ENCODE results near the gene GJB3. TPM values are rescaled to one million over a fixed set of nuclear protein-coding genes. Genes with fewer than 3 reads are reported as not detected.

GJB3 gene
- polyA plus RNA-seq, 3 donors, result not detected

DNA sequence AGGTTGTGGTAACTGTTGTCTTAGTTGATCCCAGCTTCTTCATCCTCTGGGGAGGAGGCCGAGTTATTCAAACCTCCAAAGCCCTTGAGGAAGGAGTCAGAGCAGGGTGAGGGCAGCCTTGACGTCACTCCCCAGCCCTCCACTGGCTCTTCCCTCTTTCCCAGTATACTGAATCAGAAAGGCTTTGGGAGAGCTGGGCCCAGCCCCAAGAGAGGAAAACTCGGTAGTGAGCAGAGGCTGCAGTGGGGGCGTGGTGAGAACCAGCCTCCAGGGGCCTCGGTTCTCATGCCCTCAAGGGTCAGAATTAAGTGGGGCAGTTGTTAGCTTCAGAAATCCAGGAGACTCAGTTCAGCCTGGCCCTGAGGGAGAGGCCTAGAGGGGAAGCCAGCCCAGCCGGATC, 10.0 kb downstream of the GJB3 start:
- no peaks in the 10 kb centered on the region for H3K4me1 ChIP-seq (ENCODE audit: control insufficient read depth in 1 of 2, insufficient read depth in 2 of 2, low read length in 2 of 2)
- Mint-ChIP-seq H3K27ac (no peak overlapping the region), H3K4me1 (no peaks in the 10 kb centered on the region), H3K9me3 (peaks cover 0 to 10% (median 8%) of the 10 kb centered on the region in 7 donors), H3K4me3 (no peak overlapping the region), H3K36me3 (no peaks in the 10 kb centered on the region), H3K27me3 (ENCODE audit: low read depth in 3 of 3) (peaks cover 24 to 36% (median 28%) of the 10 kb centered on the region in 3 donors)
- no peak overlapping the region for H3K4me3 ChIP-seq (replicated peaks in 1 of 3; ENCODE audit: low read depth in 2 of 3, low read length in 3 of 3)
- intact Hi-C loops (cut with micrococcal nuclease), result no loop called here
- no peak overlapping the region for H2AFZ ChIP-seq (ENCODE audit: insufficient read depth, low read depth, low read length, poor library complexity, severe bottlenecking)
- no peaks in the 10 kb centered on the region for H3K9me3 ChIP-seq (replicated peaks in 1 of 2; ENCODE audit: control insufficient read depth in 1 of 2, insufficient read depth in 1 of 2, low read length in 2 of 2)
- no peaks in the 10 kb centered on the region for H4K20me1 ChIP-seq (ENCODE audit: insufficient read depth, low read length)
- H3K27me3 ChIP-seq (ENCODE audit: control insufficient read depth in 2 of 2, insufficient read depth in 2 of 2, low read length in 2 of 2), result peaks cover 8 to 22% of the 10 kb centered on the region in 2 donors
- TF ChIP-seq, protein P1, sequence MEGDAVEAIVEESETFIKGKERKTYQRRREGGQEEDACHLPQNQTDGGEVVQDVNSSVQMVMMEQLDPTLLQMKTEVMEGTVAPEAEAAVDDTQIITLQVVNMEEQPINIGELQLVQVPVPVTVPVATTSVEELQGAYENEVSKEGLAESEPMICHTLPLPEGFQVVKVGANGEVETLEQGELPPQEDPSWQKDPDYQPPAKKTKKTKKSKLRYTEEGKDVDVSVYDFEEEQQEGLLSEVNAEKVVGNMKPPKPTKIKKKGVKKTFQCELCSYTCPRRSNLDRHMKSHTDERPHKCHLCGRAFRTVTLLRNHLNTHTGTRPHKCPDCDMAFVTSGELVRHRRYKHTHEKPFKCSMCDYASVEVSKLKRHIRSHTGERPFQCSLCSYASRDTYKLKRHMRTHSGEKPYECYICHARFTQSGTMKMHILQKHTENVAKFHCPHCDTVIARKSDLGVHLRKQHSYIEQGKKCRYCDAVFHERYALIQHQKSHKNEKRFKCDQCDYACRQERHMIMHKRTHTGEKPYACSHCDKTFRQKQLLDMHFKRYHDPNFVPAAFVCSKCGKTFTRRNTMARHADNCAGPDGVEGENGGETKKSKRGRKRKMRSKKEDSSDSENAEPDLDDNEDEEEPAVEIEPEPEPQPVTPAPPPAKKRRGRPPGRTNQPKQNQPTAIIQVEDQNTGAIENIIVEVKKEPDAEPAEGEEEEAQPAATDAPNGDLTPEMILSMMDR (IDR thresholded peaks at IDR 0.05), result no peak
- WGBS (ENCODE audit: insufficient coverage), result 94% methylated on average over 5 of the region's 6 CpGs
- no peak overlapping the region for H3K9ac ChIP-seq (ENCODE audit: insufficient read depth, low read length, poor library complexity, severe bottlenecking)
- H3K4me2 ChIP-seq (replicated peaks; ENCODE audit: extremely low read depth, low read length, poor library complexity, severe bottlenecking), result no peak overlapping the region
- no peak for DNase-seq
- H3K36me3 ChIP-seq (replicated peaks in 1 of 2; ENCODE audit: control insufficient read depth in 1 of 2, insufficient read depth in 2 of 2, low read length in 2 of 2), result no peaks in the 10 kb centered on the region
- no peak overlapping the region for H3K27ac ChIP-seq (ENCODE audit: low read depth in 1 of 2, low read length in 2 of 2)
- H3K79me2 ChIP-seq (ENCODE audit: insufficient read depth, low read length), result no peaks in the 10 kb centered on the region

DNA sequence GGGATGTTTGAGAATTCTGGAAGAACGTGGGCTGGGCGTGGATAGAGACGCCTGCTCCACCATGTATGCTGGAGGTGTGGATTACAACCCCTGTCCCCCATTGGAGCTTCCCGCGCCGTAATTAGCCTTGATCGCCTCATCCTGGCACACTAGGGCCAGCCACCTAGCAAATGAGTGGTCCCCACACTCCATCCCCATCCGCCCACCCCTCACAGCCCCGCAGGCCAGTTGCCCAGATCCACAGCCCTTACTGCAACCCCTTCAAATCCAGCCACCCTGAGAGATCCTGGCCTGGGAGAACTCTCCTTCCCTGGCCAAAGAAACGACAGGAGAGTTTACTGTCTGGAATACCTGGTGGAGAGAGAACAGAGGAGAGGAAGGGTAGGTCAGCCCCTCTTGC, 11.4 kb downstream of the GJB3 start:
- H3K27ac Mint-ChIP-seq, result no peak overlapping the region
- H3K9me3 Mint-ChIP-seq, result peaks cover 0 to 10% (median 8%) of the 10 kb centered on the region in 7 donors
- H3K36me3 Mint-ChIP-seq, result no peaks in the 10 kb centered on the region

More for the DNA sequence above, 11.4 kb downstream of the GJB3 start:
- TF ChIP-seq, protein P1 (IDR thresholded peaks at IDR 0.05), result no peak
- DNase-seq, result no peak
- Histone ChIP-seq H3K4me3 (replicated peaks in 1 of 3; ENCODE audit: low read depth in 2 of 3, low read length in 3 of 3) (no peak overlapping the region), H3K27ac (ENCODE audit: low read depth in 1 of 2, low read length in 2 of 2) (no peak overlapping the region), H3K36me3 (replicated peaks in 1 of 2; ENCODE audit: control insufficient read depth in 1 of 2, insufficient read depth in 2 of 2, low read length in 2 of 2) (no peaks in the 10 kb centered on the region), H3K4me1 (ENCODE audit: control insufficient read depth in 1 of 2, insufficient read depth in 2 of 2, low read length in 2 of 2) (no peaks in the 10 kb centered on the region), H3K9me3 (replicated peaks in 1 of 2; ENCODE audit: control insufficient read depth in 1 of 2, insufficient read depth in 1 of 2, low read length in 2 of 2) (no peaks in the 10 kb centered on the region), H3K79me2 (ENCODE audit: insufficient read depth, low read length) (no peaks in the 10 kb centered on the region), H4K20me1 (ENCODE audit: insufficient read depth, low read length) (no peaks in the 10 kb centered on the region), H3K4me2 (replicated peaks; ENCODE audit: extremely low read depth, low read length, poor library complexity, severe bottlenecking) (no peak overlapping the region), H3K9ac (ENCODE audit: insufficient read depth, low read length, poor library complexity, severe bottlenecking) (no peak overlapping the region), H2AFZ (ENCODE audit: insufficient read depth, low read depth, low read length, poor library complexity, severe bottlenecking) (no peak overlapping the region), H3K27me3 (ENCODE audit: control insufficient read depth in 2 of 2, insufficient read depth in 2 of 2, low read length in 2 of 2) (peaks cover 8 to 22% of the 10 kb centered on the region in 2 donors)
- Mint-ChIP-seq H3K4me3 (peak overlapping the region in 1 of 2 donors; percentile 60), H3K27me3 (ENCODE audit: low read depth in 3 of 3) (peaks cover 23 to 34% (median 26%) of the 10 kb centered on the region in 3 donors), H3K4me1 (no peaks in the 10 kb centered on the region)
- WGBS (ENCODE audit: insufficient coverage), result 67% methylated on average over 7 of the region's 10 CpGs
- intact Hi-C loops (cut with micrococcal nuclease), result no loop called here
